Measurements from ENCODE around the gene SCRN1.

- TF ChIP-seq GATA3 (IDR thresholded peaks at IDR 0.05; ENCODE audit: low read depth, low read length): no peak
- no peak for TF ChIP-seq GATA2 (IDR thresholded peaks at IDR 0.05; ENCODE audit: low read depth, low read length)
Observed at GRCh38 chr7:29962035-29962434, 27.6 kb downstream of the SCRN1 start.

Data from SH-SY5Y (cell line).